HG03378 (cell line): ENCODE results near the gene TCF20.

ENCODE experiments used
- ATAC-seq: cut with Tn5 transposase; IDR thresholded peaks from one replicate; pipeline ENCODE4 v1.9.1; 2021; ENCODE audit warnings: mild to moderate bottlenecking, moderate library complexity; ENCODE audit not compliant: unreplicated experiment

TCF20 gene

DNA sequence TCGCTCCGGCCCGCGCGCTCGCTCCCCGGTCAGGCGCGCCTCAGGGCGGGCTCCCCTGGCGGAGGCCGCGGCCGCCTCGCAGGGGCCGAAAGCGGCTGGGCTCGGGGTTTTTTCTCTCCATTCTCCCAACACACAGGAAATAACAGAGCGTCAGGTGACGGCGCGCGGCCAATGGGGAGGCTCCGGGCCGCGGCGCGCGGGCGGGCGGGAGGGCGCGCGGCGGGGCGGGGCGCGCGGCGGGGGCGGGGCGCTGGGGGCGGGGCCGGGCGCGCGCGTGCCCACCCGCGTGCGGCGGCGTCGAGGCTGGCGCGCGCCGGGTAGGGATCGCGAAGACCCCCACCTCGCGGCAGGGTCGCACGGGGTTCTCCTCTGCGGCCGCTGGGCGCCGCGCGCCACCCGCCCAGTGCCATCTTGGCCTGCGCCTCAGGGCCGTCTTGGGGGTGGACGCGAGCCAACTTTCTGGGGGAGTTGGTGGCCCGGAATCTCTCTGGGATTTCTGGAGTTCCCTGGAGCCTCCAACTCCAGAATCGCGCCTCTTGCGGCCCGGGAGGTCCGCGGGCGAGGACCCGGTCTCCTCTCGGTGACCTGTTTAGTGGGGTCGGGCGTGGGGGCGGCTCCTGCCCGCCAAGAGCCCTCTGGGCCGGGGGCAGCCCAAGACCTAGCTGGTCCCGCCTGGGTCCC lies at the start of gene TCF20:
TSS of gene TCF20 (minus strand) at position 144 of the 681 bp plus-strand sequence. CDS start 55,348 bp downstream, outside the sequence.
- ATAC-seq = no peak

GRCh38 chr22:42319386-42319785 lies 48.9 kb upstream of the TCF20 start:
- no peak for ATAC-seq

DNA sequence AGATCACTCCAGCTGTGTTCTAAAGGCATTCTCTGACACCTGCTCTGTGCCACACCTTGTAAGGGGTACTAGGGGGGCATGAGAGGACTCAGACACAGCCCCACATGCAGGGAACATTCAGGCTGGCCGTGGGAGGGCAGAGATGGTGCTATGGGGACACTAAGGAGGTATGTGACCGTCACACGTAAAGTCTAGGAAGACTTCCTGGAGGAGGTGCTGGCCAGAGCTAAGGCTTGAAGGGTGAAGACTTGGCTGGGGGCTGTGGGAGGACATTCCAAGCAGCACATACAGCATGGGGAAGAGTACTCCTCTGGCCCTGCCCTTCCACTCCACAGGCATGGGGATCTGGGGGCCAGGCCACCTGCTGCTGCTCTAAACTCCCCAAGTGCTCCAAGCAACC lies 48.5 kb upstream of the TCF20 start:
- no peak for ATAC-seq

DNA sequence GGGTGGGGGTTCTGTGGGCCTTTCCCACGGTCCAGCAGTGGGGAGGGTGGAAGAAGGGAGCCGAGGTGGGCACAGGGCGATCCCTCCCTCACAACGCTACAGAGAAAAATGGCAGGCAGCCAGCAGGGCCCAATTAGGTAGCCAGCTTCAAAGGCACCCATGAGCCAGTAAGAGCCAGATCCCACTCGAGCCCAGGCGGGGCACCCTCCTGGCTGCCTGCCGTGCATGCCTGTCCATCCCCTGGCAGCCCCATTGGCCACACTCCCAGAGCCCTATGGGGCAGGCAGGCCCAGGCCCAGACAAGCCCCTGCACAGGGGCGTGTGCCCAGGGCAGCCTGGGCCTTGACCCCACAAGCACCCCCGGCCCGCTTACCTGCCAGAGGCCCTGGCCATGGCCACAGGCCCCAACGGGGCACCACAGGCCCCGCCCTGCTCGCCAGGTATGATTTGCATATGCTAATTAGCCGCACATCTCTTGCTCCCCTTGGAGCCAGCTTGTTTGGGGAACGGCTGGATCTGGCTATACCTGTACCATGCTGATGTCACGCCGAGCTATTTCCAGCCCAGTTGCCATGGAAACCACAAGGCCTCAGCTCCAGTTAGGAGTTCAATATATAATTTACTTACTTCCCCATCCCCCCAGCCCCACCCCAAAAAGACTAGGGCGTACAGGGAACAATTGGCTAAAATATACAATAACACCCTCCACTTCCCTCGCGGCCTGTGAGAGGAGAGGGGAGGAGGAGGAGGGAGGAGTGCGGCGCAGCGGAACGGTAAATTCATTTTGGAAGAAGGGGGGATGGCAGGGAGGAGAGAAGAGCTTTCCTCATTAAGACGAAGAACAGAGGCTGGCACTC lies 47.5 kb upstream of the TCF20 start:
- ATAC-seq = no peak

- ATAC-seq = no peak
These were observed 46.6 kb upstream of the TCF20 start for GRCh38 chr22:42317008-42317407.

DNA sequence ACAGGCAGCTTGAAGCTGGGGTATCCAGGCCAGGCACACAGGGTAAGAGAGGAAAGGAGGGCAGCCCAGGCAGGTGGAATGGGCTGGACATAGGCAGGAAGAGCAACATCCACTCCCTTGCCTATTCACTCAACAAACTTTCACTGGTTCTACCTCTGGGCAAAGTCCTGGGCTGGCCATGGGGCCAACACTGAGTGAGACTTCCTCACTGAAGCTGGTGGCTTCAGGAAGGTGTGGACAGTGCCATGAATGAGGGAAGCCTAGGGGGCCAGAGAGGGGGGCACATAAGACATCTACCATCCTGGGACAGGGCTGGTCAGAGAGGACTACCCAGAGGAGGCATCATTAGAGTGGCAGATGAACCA lies 44.9 kb upstream of the TCF20 start:
- no peak for ATAC-seq

GRCh38 chr22:42314709-42315391 lies 44.4 kb upstream of the TCF20 start:
- no peak for ATAC-seq

GRCh38 chr22:42313804-42314581 lies 43.5 kb upstream of the TCF20 start:
- no peak for ATAC-seq

- no peak for ATAC-seq
These were observed 42.8 kb upstream of the TCF20 start for GRCh38 chr22:42313204-42313603.

DNA sequence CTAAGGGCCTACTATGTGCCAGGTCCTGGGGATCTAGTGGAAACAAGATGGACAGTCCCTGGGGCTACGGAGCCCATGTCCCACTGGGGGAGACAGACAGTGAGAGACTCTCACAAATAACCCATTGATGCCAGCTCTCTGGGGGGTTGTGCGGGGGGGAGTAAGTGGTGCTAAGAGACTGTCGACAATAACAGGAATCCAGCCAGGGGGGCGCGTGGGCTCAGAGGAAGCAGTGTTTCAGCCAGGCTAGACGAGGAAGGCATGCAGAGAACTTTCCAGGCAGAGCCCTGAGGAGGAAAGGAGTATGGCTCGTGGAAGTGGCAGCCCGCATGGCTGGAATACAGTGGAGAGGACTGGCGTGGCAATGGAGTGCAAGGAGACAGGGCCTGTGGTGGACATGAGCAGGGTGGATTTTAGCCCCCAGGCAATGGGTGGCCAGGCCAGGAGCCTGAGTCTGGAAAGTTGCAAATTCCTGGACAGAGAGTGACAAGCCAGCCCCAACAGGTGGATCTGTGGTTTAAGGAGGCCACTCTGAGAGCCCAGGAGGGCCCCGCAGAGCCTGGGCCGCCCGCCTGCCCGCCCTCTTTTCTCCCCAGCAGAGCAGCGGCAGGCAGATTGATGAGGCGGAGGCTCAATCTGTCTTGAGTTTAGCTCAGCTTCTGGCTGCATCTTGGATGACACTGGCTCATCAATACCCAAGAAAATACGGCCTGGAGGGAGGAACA lies 40.0 kb upstream of the TCF20 start:
- ATAC-seq = no peak

GRCh38 chr22:42309865-42310264 lies 39.4 kb upstream of the TCF20 start:
- no peak for ATAC-seq

DNA sequence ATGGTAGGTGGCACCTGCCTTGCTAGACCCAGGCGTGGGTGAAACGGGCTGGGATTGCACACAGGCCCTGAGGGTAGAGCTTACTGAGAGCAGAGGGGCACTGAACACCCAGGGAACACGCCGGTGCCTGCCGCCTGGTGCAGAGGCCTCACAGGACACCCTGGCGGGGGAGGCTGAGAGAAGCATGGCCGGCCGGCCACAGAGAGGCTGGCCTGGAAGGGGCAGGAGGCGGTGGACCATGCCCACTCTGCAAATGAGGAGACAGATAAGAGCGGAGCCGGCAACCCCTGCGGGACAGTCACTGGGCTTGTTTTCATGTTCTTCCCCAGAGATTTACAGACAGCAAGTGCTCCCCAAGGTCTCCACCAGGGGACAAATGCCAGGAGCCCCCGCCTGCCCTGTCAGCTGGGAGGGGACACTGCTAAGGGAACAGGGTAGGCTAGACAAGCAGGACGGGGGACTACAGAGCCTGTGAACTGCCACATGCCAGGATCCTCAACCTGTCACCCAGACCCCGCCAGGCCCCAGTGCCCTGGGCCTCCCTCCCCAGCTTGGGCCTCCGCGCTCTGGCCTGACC lies 38.5 kb upstream of the TCF20 start:
- no peak for ATAC-seq

GRCh38 chr22:42307806-42308563 lies 37.5 kb upstream of the TCF20 start:
- ATAC-seq = no peak

- no peak for ATAC-seq
These were observed 35.6 kb upstream of the TCF20 start for GRCh38 chr22:42306010-42306409.

DNA sequence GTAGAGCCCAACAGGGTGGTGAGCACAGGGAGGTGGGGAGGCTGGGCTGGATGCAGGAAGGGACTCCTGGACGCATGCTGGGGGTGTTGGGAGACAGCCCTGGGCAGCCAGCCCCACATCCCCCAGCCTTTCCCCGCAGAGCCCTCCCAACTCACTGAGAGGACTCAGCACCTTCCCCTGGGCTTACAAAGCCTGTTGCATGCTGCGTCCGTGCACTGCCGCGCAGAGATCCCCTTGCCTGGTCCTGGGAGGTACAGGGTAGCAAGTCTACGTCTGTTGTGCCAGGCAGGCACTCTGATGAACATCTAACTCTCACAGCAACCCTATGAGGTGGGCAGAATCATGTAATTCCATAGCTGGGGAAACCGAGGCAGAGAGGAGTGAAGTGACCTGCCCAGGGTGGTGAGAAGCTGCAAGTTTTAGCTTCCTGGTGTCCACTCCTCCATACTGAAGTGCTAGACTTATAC lies 33.9 kb upstream of the TCF20 start:
- ATAC-seq = no peak

DNA sequence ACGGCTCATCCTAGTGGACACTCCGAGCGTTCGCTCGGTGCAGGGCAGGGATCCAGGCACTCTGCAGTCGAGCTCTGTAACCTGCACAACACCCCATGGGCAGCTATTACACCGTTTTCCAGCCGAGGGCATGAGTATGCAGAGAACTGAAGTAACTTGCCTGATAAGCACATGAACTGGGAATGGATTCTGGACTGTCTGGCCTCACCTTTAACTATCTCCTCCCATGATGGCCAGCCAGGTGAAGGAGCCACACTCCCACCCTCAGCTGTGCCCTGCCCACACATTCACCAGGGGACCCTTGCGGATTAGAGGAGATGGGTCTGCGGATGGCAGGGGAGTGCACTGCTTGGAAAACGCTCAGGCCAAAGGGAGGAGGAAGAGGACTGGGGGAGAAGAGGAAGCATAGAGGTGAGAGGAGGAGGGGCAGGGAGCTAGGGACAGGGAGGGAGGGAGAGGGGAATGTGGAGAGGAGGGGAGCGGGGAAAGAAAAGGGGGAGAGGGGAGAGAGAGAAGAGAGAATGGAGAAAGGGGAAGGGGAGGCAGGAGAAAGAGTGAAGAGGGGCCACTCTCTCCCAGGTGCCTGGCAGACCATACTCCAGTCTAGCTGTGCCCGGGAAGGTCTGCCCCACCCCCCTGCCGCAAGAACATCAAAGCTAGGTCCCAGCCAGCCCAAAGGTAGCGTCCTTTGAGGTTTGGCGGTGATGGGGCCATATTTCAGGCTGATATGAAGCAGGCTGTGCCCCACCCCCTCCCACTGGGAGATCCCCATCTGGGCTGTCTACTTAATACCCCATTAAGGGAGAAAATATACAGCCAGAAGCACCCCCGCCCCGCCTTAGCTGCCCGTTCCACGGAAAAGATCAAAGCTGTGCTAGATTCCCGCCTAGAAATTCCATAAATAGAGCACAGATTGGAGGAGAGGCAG lies 33.2 kb upstream of the TCF20 start:
- ATAC-seq = no peak

DNA sequence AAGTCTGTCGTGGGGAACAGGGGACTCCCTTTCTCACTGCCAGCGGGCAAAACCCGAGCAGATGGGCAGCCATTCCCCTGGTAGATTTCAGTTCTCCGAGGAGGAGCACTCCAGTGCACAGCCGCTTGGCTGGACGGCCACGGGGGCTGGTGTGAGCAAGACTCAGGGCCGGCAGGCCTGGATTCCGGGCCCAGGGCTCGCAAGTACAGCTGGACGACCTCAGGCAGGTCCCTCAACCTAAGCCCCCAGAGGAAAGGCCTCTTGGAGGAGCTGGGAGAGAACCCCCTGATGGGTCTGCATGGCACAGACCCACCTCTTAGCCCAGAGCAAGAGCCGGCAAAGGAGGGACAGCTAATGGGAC lies 31.3 kb upstream of the TCF20 start:
- ATAC-seq = no peak

- no peak for ATAC-seq
These were observed 30.8 kb upstream of the TCF20 start for GRCh38 chr22:42301077-42301741.
